Mesenchymal stem cell (in vitro differentiated cells and primary cell): ENCODE data around the gene MPL.

ENCODE experiments used
- DNase-seq: peaks from one replicate; pipeline ENCODE4 v3.0.0-alpha.2; 2013
- H2AFZ ChIP-seq: one replicate; pipeline ENCODE4 v1.6.1; 2013; ENCODE audit warnings: low read depth, mild to moderate bottlenecking, control low read depth, inconsistent platforms, low read length, moderate library complexity
- H2AK5ac ChIP-seq: 2 replicates; pipeline ENCODE4 v1.6.1; 2013; ENCODE audit warnings: low read length, moderate library complexity, mild to moderate bottlenecking, inconsistent platforms; ENCODE audit not compliant: severe bottlenecking
- H2BK120ac ChIP-seq: one replicate; pipeline ENCODE4 v1.6.1; 2013; ENCODE audit warnings: low read depth, mild to moderate bottlenecking, inconsistent platforms, low read length, moderate library complexity
- H2BK12ac ChIP-seq, 2 experiments: one replicate each; pipeline ENCODE4 v1.6.1; 2013; ENCODE audit warnings: inconsistent platforms in 2 of 2, low read length in 2 of 2, mild to moderate bottlenecking in 2 of 2, moderate library complexity in 2 of 2, control low read depth in 1 of 2
- H2BK15ac ChIP-seq: one replicate; pipeline ENCODE4 v1.6.1; 2013; ENCODE audit warnings: mild to moderate bottlenecking, low read depth, inconsistent platforms; ENCODE audit not compliant: poor library complexity, severe bottlenecking
- H2BK5ac ChIP-seq: 2 replicates; pipeline ENCODE4 v1.6.1; 2013; ENCODE audit warnings: low read depth, mild to moderate bottlenecking, low read length, control low read depth, inconsistent platforms; ENCODE audit not compliant: poor library complexity, severe bottlenecking
- H3K14ac ChIP-seq, 2 experiments: one replicate each; pipeline ENCODE4 v1.6.1; 2013; ENCODE audit warnings: inconsistent platforms in 2 of 2, low read length in 2 of 2, control low read depth in 1 of 2, mild to moderate bottlenecking in 1 of 2, moderate library complexity in 1 of 2
- H3K18ac ChIP-seq, 2 experiments: one replicate each; pipeline ENCODE4 v1.6.1; 2013; ENCODE audit warnings: inconsistent platforms in 2 of 2, low read length in 2 of 2, control low read depth in 1 of 2, low read depth in 1 of 2, mild to moderate bottlenecking in 1 of 2
- H3K23ac ChIP-seq, 2 experiments: one replicate each; pipeline ENCODE4 v1.6.1; 2013; ENCODE audit warnings: inconsistent platforms in 2 of 2, low read length in 2 of 2, mild to moderate bottlenecking in 2 of 2, moderate library complexity in 2 of 2, control low read depth in 1 of 2
- H3K27ac ChIP-seq: 2 replicates; pipeline ENCODE4 v1.5.1; 2013; ENCODE audit warnings: mild to moderate bottlenecking, moderate library complexity, low read length, control low read depth, inconsistent platforms; ENCODE audit not compliant: poor library complexity, severe bottlenecking
- H3K27me3 ChIP-seq, 2 experiments: 2 replicates each; pipeline versions ENCODE4 v1.6.1 to v1.7.0; 2013; ENCODE audit warnings: low read length in 2 of 2, mild to moderate bottlenecking in 2 of 2, moderate library complexity in 2 of 2, control low read depth in 1 of 2, inconsistent platforms in 1 of 2; ENCODE audit not compliant: control insufficient read depth in 1 of 2, insufficient read depth in 1 of 2
- H3K36me3 ChIP-seq, 2 experiments: 2 replicates each; pipeline versions ENCODE4 v1.6.1 to v1.7.0; 2013; ENCODE audit warnings: low read length in 2 of 2, control low read depth in 1 of 2, inconsistent platforms in 1 of 2, low read depth in 1 of 2, mild to moderate bottlenecking in 1 of 2; ENCODE audit not compliant: insufficient read depth in 2 of 2, control insufficient read depth in 1 of 2
- H3K4ac ChIP-seq, 2 experiments: one replicate each; pipeline ENCODE4 v1.6.1; 2013; ENCODE audit warnings: inconsistent platforms in 2 of 2, low read length in 2 of 2, mild to moderate bottlenecking in 2 of 2, moderate library complexity in 2 of 2, control low read depth in 1 of 2, low read depth in 1 of 2
- H3K4me1 ChIP-seq: 2 replicates; pipeline ENCODE4 v1.6.1; 2013; ENCODE audit warnings: low read depth, low read length, control low read depth; ENCODE audit not compliant: control insufficient read depth, insufficient read depth
- H3K4me2 ChIP-seq: 2 replicates; pipeline ENCODE4 v1.6.1; 2013; ENCODE audit warnings: low read length, mild to moderate bottlenecking, inconsistent platforms; ENCODE audit not compliant: poor library complexity, severe bottlenecking
- H3K4me3 ChIP-seq, 2 experiments: 2 replicates each; pipeline versions ENCODE4 v1.5.1 to v1.7.0; 2013; ENCODE audit warnings: low read length in 2 of 2, mild to moderate bottlenecking in 2 of 2, control low read depth in 1 of 2, low read depth in 1 of 2; ENCODE audit not compliant: insufficient read depth in 1 of 2
- H3K79me1 ChIP-seq: replicated peaks from 2 replicates; pipeline ENCODE4 v1.6.1; 2013; ENCODE audit warnings: mild to moderate bottlenecking, control low read depth, low read length, inconsistent platforms; ENCODE audit not compliant: poor library complexity, severe bottlenecking
- H3K9ac ChIP-seq: 2 replicates; pipeline ENCODE4 v1.7.0; 2013; ENCODE audit warnings: mild to moderate bottlenecking, low read length, moderate library complexity
- H3K9me3 ChIP-seq: 2 replicates; pipeline ENCODE4 v1.7.0; 2013; ENCODE audit warnings: mild to moderate bottlenecking, low read length; ENCODE audit not compliant: control insufficient read depth
- H4K8ac ChIP-seq: one replicate; pipeline ENCODE4 v1.6.1; 2013; ENCODE audit warnings: inconsistent platforms, mild to moderate bottlenecking, low read length, moderate library complexity
- H4K91ac ChIP-seq: one replicate; pipeline ENCODE4 v1.6.1; 2013; ENCODE audit warnings: mild to moderate bottlenecking, low read length, inconsistent platforms
- WGBS: methylation state at CpG from one replicate; pipeline ENCODE4 v1.1.7; 2013; ENCODE audit warnings: mixed read lengths; 5-methylcytosine and 5-hydroxymethylcytosine counted together

The MPL gene

DNA sequence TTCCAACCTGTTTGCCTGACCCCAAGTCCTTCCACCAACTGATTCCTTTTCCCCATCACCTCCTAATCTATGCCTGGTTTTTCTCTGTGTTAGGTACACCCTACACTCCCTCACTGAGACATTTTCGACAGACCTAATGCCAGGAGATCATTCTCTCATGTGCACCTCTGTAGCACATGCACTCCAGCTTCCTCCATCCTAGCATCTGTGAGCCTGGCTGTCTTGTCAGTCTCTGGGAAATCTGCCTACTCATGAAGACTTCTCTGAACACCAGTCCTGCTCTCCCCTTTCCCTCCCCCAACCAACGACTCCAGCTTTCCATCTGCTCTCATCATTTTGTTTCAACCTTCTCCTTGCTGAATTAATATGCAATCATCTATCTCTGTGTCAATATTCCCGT lies 51.0 kb downstream of the MPL start:
- H3K14ac ChIP-seq: no peak overlapping the region
- H4K8ac ChIP-seq: no peak overlapping the region
- WGBS: 71% methylated on average over 3 of the region's 3 CpGs
- no peak overlapping the region for H3K27ac ChIP-seq
- no peaks in the 10 kb centered on the region for H3K27me3 ChIP-seq
- peak overlapping the region; percentile 97 for H3K9ac ChIP-seq
- no peak overlapping the region for H2BK12ac ChIP-seq
- H2AFZ ChIP-seq: no peak overlapping the region
- no peak overlapping the region for H2BK15ac ChIP-seq
- DNase-seq: no peak
- H3K4ac ChIP-seq: no peak overlapping the region
- H3K9me3 ChIP-seq: no peaks in the 10 kb centered on the region
- H3K23ac ChIP-seq: no peak overlapping the region
- peaks cover 9% of the 10 kb centered on the region for H3K4me1 ChIP-seq
- peak overlapping the region; percentile 67 for H3K4me2 ChIP-seq
- no peak overlapping the region for H4K91ac ChIP-seq
- H2BK5ac ChIP-seq: no peak overlapping the region
- H2AK5ac ChIP-seq: no peak overlapping the region
- peaks cover 22% of the 10 kb centered on the region for H3K79me1 ChIP-seq
- H3K18ac ChIP-seq: no peak overlapping the region
- H2BK120ac ChIP-seq: no peak overlapping the region
- H3K4me3 ChIP-seq: peak overlapping the region in 1 of 2 experiments; percentile 89
- peaks cover 24 to 49% of the 10 kb centered on the region in 2 experiments for H3K36me3 ChIP-seq

DNA sequence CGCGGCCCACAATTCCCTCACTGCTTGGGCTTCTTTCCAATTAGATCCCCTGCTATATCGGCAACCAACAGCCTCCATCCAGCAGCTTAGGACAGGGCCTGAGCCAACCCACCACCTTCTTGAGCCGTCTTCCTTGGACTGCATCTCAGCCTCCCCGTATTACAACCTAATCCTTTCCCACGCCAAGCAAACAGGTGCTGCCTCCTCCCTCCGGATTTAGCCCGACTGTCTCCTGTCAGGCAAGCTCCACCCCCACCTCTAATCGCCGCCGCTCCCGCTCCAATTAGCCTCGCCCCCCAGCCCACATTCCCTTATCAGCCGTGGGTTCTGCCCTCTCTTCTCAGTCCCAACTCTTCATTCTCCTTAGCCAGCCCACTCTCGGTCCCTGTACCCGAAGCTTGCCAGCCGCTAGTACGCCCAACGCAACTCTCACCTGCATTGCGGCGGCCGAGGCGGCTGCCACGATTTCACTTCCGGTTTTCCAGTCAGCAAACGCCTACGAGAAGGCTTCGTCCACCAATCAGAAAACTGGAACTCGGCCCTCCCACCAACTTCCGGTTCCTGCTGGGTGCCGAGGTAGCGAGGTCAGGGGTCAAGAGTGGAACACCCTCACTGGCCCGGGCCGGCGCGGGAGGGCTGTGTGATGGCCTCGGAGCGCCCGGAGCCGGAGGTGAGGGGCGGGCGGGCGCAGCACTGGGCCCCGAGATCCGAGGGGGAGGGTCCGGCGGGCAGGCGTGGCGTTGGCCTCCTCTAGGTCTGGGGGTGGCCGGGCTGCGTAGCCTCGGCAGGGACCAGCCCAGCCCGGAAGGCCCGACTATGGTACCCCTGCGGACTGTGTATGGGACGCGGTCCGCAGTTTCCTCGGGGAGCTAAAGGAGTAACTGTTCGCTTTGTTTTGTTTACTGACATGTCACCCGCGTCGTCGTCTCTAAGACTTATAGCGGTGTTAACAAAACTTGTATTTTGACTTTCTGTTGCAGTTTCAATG lies 52.0 kb downstream of the MPL start, which contains the start of the genes MED8 and SZT2:
TSS of gene MED8 (minus strand) at position 475 of the 988 bp plus-strand sequence. CDS start at position 439, 36 bp downstream.
TSS of gene SZT2 (plus strand) at position 574 of the 988 bp plus-strand sequence. CDS start at position 644, 70 bp downstream.
- Histone ChIP-seq H3K9ac (peak within 1 kb of the TSS; percentile 97), H3K4me2 (peak within 1 kb of the TSS; percentile 67), H2BK15ac (peak within 1 kb of the TSS; percentile 93), H3K4ac (peak within 1 kb of the TSS; percentile 68 to 85), H3K18ac (peak within 1 kb of the TSS; percentile 69 to 91), H3K36me3 (peaks cover 15 to 46% of the 10 kb centered on the region in 2 experiments), H3K9me3 (no peaks in the 10 kb centered on the region), H3K79me1 (peaks cover 23% of the 10 kb centered on the region), H3K4me1 (peaks cover 9% of the 10 kb centered on the region), H3K23ac (no peak within 1 kb of the TSS), H4K8ac (peak within 1 kb of the TSS; percentile 99), H2AFZ (peak within 1 kb of the TSS; percentile 48), H3K4me3 (peak within 1 kb of the TSS; percentile 82 to 89), H4K91ac (peak within 1 kb of the TSS; percentile 95), H3K27me3 (no peaks in the 10 kb centered on the region), H2AK5ac (no peak within 1 kb of the TSS), H2BK12ac (no peak within 1 kb of the TSS), H3K27ac (peak within 1 kb of the TSS; percentile 64), H2BK120ac (peak within 1 kb of the TSS; percentile 74), H3K14ac (peak within 1 kb of the TSS in 1 of 2 experiments; percentile 39), H2BK5ac (no peak within 1 kb of the TSS)
- peak; percentile 95 for DNase-seq
- WGBS: under 1% methylated on average over 65 of the region's 65 CpGs

GRCh38 chr1:43392702-43393101 lies 55.1 kb downstream of the MPL start:
- Histone ChIP-seq H3K4ac (no peak overlapping the region), H2AFZ (no peak overlapping the region), H3K9ac (no peak overlapping the region), H3K18ac (no peak overlapping the region), H2BK12ac (no peak overlapping the region), H3K14ac (no peak overlapping the region), H3K4me3 (no peak overlapping the region), H3K4me1 (peaks cover 9% of the 10 kb centered on the region), H4K91ac (no peak overlapping the region), H2BK15ac (no peak overlapping the region), H3K79me1 (peaks cover 14% of the 10 kb centered on the region), H2BK5ac (no peak overlapping the region), H2BK120ac (no peak overlapping the region), H2AK5ac (no peak overlapping the region), H3K27ac (no peak overlapping the region), H3K36me3 (peaks cover 5 to 40% of the 10 kb centered on the region in 2 experiments), H3K23ac (no peak overlapping the region), H3K9me3 (no peaks in the 10 kb centered on the region), H3K27me3 (no peaks in the 10 kb centered on the region), H4K8ac (no peak overlapping the region), H3K4me2 (no peak overlapping the region)
- DNase-seq: no peak
- 80% methylated on average over 3 of the region's 3 CpGs for WGBS

GRCh38 chr1:43395523-43395922 lies 57.9 kb downstream of the MPL start:
- WGBS: 100% methylated on average over 1 of the region's 4 CpGs

More at GRCh38 chr1:43395523-43395922, 57.9 kb downstream of the MPL start:
- H2BK12ac ChIP-seq: no peak overlapping the region
- H4K91ac ChIP-seq: no peak overlapping the region
- no peak overlapping the region for H3K23ac ChIP-seq
- no peaks in the 10 kb centered on the region for H3K9me3 ChIP-seq
- peaks cover 3% of the 10 kb centered on the region for H3K4me1 ChIP-seq
- H3K4me2 ChIP-seq: no peak overlapping the region
- no peak overlapping the region for H2BK120ac ChIP-seq
- H3K14ac ChIP-seq: no peak overlapping the region
- peaks cover 5 to 36% of the 10 kb centered on the region in 2 experiments for H3K36me3 ChIP-seq
- peaks cover 25% of the 10 kb centered on the region for H3K79me1 ChIP-seq
- no peak overlapping the region for H2AK5ac ChIP-seq
- H3K18ac ChIP-seq: no peak overlapping the region
- no peak overlapping the region for H2AFZ ChIP-seq
- no peak overlapping the region for H3K4ac ChIP-seq
- no peak overlapping the region for H2BK5ac ChIP-seq
- DNase-seq: no peak
- no peak overlapping the region for H3K9ac ChIP-seq
- no peaks in the 10 kb centered on the region for H3K27me3 ChIP-seq
- no peak overlapping the region for H3K27ac ChIP-seq
- H4K8ac ChIP-seq: no peak overlapping the region
- H2BK15ac ChIP-seq: no peak overlapping the region
- no peak overlapping the region for H3K4me3 ChIP-seq
